ENCODE results near the gene TRAM2. TPM values are rescaled to one million over a fixed set of nuclear protein-coding genes. Genes with fewer than 3 reads are reported as not detected.

TRAM2 gene
- total and polyA plus RNA-seq, 9 of the 15 experiments (the other 6 are each of a cell fraction or from before 2014, with no cell fraction given): 2.6 to 13.3 (median 8.9) TPM

- TF ChIP-seq FOXA1 (IDR thresholded peaks at IDR 0.05; ENCODE audit: borderline replicate concordance) (no peak), CREB3 (tag; conservative IDR thresholded peaks at IDR 0.05; ENCODE audit: low read depth) (no peak), ID3 (CRISPR knock-in tag; IDR thresholded peaks at IDR 0.05) (no peak), ID3 (tag; IDR thresholded peaks at IDR 0.05) (no peak), ZNF12 (CRISPR knock-in tag; IDR thresholded peaks at IDR 0.05) (no peak), KAT8 (IDR thresholded peaks at IDR 0.05; ENCODE audit: low read depth) (no peak), DMBX1 (CRISPR knock-in tag; IDR thresholded peaks at IDR 0.05; ENCODE audit: borderline replicate concordance) (no peak), ZBED1 (IDR thresholded peaks at IDR 0.05) (no peak), ZNF143 (CRISPR knock-in tag; IDR thresholded peaks at IDR 0.05) (no peak)
These were observed 73.5 kb downstream of the TRAM2 start (continued) for GRCh38 chr6:52503323-52503747.

- intact Hi-C loops (cut with micrococcal nuclease) (loop anchor here (5.0 kb wide), 2 partner anchors 95 to 160 kb away; no protein-coding TSS in a partner anchor), in situ Hi-C loops (cut with MboI) (no loop called here)
- TF ChIP-seq MAFG (tag; conservative IDR thresholded peaks at IDR 0.05): peak; percentile 36; the same call in 1 of the 2 replicates
- peak; percentile 78 for TF ChIP-seq ZNF316 (IDR thresholded peaks at IDR 0.05)
- no peak for TF ChIP-seq SMARCC2 (IDR thresholded peaks at IDR 0.05; ENCODE audit: low read depth)
- TF ChIP-seq TBL1XR1 (IDR thresholded peaks at IDR 0.05; ENCODE audit: low read length in 2 of 2): no peak
- TF ChIP-seq HNRNPK (IDR thresholded peaks at IDR 0.05; ENCODE audit: low read depth, low read length, poor library complexity, severe bottlenecking): no peak
- TF ChIP-seq ZNF740 (CRISPR knock-in tag; IDR thresholded peaks at IDR 0.05): no peak
- no peak for TF ChIP-seq ZNF740 (tag; IDR thresholded peaks at IDR 0.05)
- TF ChIP-seq CREM (IDR thresholded peaks at IDR 0.05; ENCODE audit: low read depth): no peak
- TF ChIP-seq C11orf30 (IDR thresholded peaks at IDR 0.05; ENCODE audit: low read depth): peak; percentile 73
- FAIRE-seq: no peak
- peak overlapping the region in 1 of 2 experiments; percentile 87; a peak in 2 of 4 replicates for H3K9ac ChIP-seq (ENCODE audit: insufficient read depth in 1 of 2, low read depth in 2 of 2, low read length in 2 of 2)
- H3K4me3 ChIP-seq: no peak overlapping the region
- CTCF ChIA-PET (ENCODE audit: low intra/inter-chr PET ratio): no interaction called here
- H3K79me2 ChIP-seq (ENCODE audit: control insufficient read depth, insufficient read depth, low read length): no peaks in the 10 kb centered on the region
- no peaks in the 10 kb centered on the region for H3K27me3 ChIP-seq (ENCODE audit: control insufficient read depth in 2 of 2, insufficient read depth in 2 of 2, low read length in 2 of 2)
- no peaks in the 10 kb centered on the region for H4K20me1 ChIP-seq (replicated peaks; ENCODE audit: control insufficient read depth, insufficient read depth, low read length)
- H3K9me3 ChIP-seq (replicated peaks; ENCODE audit: control insufficient read depth, insufficient read depth, low read depth, low read length): no peaks in the 10 kb centered on the region
- ATAC-seq: no peak
- WGBS (ENCODE audit: insufficient coverage, low coverage, missing lambda C conversion rate): 84% methylated on average over 20 of the region's 20 CpGs
- POLR2A ChIA-PET: interaction anchor here (0.7 to 1.2 kb wide), 2 partner anchors 17 to 83 kb away, joined by 3 to 4 read pairs; no protein-coding TSS in a partner anchor
- H3K36me3 ChIP-seq (ENCODE audit: control insufficient read depth, insufficient read depth, low read length): peaks cover 43% of the 10 kb centered on the region; the same call in 2 of the 3 replicates
- peaks cover 22 to 41% of the 10 kb centered on the region in 2 experiments for H3K4me1 ChIP-seq (replicated peaks in 1 of 2; ENCODE audit: control insufficient read depth in 2 of 2, insufficient read depth in 2 of 2, low read length in 2 of 2)
- DNase-seq (ENCODE audit: extremely low read depth in 1 of 4, low spot score in 3 of 4): no peak
- H2AFZ ChIP-seq (ENCODE audit: low read depth, low read length): no peak overlapping the region
- H3K9me1 ChIP-seq (ENCODE audit: control insufficient read depth, insufficient read depth, low read length): no peaks in the 10 kb centered on the region
- no peak overlapping the region for H3K4me2 ChIP-seq (ENCODE audit: insufficient read depth, low read length)
- H3K27ac ChIP-seq (ENCODE audit: extremely low read depth, low read depth, low read length): no peak overlapping the region
- no TSS peak for BruUV-seq (replicated peaks)
These were observed 74.4 kb downstream of the TRAM2 start for GRCh38 chr6:52502306-52503029.
